GM18502 (cell line): ENCODE measurements around the gene KCNB1.

ENCODE experiments used
- ATAC-seq: cut with Tn5 transposase; IDR thresholded peaks from one replicate; pipeline ENCODE4 v1.9.1; 2021; ENCODE audit warnings: mild to moderate bottlenecking; ENCODE audit not compliant: unreplicated experiment, poor library complexity

Gene KCNB1

DNA sequence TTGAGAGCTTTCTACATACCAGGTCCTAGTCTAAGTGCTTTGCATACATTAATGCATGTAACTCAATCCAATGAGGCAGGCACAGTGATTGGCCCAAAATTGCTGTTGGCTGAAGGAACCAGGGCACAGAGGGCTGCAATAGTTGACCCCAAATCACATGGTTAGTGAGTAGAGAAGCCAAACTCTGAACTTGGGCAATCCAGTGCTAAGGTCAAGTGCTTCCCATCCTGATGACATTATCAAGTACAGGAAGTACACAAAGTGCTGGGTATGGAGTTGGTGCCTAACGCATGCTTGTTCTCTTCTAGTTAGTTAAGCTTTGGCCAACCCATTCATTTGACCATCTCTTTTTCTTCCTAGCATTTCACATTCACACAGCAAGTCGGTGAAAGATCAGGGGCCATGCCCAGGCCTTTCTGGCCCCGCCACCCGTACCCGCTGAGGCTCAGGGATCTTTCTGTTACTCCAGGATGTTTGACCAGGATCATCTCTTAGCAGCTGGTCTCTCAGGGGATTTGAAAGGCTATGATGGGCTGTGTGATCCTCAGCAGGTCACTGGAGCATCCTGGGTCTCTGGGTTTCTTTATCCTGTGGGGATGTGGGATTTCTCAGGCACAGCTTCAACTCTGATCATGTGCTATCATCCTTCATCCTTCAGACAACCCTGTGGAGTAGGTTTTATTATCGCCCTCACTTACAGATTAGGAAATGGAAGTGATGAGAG is 7.0 kb downstream of the KCNB1 start:
- no peak for ATAC-seq

DNA sequence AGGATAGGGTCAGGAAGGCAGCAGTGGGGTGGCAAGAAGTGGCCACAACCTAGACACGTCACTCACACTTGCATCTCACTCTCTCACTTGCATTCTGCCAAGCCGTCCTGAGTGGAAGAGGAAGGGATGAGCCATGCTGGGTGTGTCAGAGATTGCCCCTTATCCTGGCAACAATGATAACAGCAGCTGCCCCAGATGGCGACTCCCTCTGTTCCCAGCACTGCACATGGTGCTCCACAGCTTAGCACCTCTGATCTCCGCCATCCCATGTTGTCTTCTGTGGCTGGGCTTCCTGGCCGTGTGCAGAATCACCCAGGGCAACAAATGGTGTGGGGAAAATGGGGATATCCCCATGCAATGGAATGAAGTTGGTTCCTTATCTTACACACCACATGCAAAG is 11.1 kb downstream of the KCNB1 start:
- ATAC-seq = no peak

DNA sequence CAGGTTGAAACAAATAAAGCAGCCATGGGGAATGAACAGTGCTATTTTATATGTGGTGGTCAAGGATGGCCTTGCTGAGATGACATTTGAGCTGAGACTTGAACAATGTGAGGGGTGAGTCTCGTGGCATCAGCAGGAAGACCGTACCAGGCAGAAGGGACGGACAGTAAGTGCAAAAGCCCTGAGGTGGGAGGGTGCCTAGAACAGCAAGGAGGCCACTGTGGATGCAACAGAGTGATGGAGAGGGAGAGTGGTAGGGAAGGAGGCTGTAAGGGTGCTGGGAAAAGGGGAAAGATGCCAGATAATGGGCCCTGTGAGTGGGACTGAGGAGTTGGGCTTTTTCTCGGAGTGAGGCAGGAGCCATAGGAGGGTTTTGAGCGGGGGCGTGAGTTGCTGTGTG is 11.5 kb downstream of the KCNB1 start:
- ATAC-seq = no peak

- ATAC-seq = no peak
Measured at GRCh38 chr20:49469060-49469459, 13.4 kb downstream of the KCNB1 start.

DNA sequence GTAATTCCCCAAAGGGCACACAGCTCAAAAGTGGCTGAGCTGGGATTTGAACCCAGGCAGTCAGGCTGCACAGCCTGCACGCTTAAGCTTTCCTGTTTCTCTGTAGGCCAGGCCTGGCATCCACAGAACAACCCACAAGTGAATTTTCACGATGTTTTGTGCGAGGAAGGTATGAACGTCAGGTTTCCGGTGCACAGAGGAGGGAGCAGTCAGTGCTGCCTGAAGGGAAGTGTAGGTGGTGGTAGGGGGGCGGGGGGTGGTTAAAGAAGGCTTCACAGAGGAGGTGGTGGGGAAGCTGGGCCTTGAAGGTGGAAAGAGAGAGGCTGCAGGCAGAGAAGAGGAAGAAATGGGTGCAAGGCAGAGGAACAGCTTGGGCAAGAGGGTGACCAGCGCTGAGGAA is 14.1 kb downstream of the KCNB1 start:
- no peak for ATAC-seq

DNA sequence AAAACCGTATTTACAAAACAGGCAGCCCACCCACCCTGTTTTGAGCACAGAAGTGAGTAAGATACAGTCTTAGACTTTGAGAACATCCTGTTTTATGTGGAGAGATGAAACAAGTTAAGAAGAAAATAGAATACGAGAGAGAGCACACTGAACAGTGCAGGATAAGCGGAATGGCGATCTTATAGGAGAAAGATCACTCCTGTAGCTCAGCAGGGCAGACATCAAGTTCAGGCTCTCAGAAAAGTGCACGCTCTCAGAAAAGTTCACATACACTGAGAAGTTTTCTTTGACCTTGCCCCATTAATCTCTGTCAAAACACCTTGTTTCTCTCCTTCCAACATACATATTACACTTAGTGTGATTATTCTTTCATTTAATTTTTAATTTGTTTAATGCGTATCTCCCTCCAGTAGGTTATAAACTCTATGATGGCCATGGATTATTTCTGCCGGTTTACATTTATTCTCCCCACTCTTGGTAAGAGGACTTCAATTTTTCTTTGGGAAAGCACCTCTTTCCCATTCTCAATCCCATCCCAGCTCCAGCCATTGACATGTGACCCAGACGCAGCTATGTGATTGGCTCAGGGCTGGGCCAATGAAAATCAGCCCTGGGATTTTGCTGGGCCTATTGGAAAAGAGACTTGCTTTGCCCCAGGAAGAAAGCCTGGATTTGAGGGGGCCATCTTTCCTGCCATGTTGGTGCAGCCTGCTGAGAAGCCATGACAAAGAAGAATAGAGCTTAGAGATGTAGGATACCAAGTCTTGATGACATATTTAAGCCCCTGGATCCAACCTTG is 16.2 kb downstream of the KCNB1 start:
- no peak for ATAC-seq

DNA sequence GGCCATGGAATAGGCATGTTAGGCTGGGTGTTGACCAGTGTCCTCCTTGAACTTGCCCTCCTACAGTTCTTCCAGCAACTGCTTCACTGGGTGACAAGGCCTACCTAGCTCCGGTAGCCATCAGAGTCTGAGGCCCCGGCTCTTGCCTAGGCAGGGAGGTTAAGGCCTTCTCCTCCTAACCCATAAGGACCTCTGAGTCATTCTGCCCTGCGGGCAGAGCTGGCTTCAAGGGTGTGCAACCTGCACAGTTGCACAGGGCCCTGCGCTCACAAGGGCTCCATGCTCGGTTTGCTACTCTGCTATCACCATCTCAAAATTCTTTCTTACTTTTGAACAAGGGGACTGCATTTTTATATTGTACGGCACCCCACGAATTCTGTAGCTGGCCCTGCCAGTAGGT is 17.9 kb downstream of the KCNB1 start:
- ATAC-seq = no peak

DNA sequence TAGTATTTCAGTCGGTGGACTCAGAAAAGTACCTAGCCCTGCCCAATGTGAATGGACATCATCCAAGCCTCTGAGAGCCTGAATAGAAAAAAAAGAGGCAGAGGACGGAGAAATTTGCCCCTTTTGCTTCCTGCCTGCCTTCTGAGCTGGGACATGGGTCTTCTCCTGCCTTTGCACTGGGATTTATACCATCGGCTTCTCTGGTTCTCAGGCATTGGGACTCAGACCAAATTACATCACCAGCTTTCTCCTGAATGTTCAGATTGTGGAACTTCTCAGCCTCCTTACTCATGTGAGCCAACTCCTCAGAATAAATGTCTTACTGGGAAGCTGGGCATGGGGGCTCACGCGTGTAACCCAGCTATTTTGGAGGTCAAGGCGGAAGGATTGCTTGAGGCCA is 19.8 kb downstream of the KCNB1 start:
- ATAC-seq = no peak

DNA sequence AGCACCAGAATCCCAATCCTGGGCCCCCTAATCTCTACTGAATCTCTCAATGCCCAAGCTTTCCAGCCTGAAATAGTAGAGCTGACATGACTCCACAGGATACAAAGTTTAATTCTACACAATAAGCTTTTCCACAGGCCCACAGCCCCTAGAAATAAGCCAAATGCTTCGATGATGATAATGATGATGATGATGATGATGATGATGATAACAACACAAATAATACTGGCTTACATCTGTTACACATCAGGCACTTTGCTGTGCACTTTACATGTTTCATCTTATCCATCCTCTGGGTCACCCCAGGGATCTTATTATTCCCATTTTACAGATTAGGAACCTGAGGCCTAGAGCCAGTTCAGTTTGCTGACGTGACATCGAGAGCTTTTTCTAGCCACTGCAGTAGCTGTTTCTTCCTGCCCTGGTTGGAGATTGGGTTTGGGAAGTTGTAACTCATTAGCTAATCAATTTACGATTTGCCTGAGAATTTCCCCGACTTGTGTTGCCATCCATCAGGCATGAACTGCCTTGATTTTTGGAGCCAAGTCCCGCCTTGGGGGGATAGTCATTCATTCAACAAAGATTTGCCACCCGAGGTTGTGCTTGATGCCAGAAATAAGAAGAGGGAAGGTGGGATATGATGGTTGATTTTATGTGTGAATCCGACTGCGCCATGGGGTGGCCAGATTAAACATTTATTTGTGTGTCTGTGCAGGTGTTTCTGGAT is 20.4 kb downstream of the KCNB1 start:
- no peak for ATAC-seq

DNA sequence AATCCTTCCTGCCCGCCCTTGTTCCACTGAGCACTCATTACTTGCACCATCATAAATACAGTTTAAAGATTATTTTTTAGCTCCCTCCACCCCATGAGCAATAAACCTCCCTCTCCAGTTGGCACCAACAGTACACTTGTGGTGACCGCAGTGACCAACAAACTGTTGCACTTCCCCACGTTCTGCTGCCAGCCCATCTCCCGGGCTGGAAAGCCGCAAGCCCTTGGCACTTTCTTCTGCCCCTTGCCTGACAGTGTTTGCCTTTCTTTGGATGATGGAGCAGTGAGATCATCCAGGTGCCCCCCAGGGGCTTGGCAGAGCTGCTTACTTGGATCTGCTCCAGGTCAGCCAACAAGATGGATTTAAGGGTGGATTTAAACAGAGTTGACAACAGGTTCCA is 21.6 kb downstream of the KCNB1 start:
- no peak for ATAC-seq

GRCh38 chr20:49460131-49460530 is 22.3 kb downstream of the KCNB1 start:
- ATAC-seq = no peak

DNA sequence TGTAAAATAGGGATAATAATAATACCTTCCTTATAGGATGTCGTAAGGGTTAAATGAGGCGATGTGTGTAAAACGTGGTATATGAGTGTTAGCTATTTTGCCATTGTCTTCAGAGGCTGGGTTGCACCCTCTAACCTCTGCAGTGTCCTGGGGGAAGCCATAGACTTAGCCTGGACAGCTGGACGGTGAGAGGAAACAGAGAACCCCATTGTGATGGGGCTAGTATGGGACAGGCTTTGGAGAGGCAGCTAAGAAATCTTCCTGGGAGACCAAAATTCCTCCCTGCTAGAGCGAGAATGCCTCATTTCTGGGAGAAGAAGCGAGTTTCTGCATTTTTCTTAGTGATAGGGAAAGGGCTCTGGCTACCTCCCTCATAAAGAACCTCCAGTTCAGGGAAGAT is 22.8 kb downstream of the KCNB1 start:
- no peak for ATAC-seq

- ATAC-seq = no peak
Measured at GRCh38 chr20:49457444-49457843, 25.0 kb downstream of the KCNB1 start.

DNA sequence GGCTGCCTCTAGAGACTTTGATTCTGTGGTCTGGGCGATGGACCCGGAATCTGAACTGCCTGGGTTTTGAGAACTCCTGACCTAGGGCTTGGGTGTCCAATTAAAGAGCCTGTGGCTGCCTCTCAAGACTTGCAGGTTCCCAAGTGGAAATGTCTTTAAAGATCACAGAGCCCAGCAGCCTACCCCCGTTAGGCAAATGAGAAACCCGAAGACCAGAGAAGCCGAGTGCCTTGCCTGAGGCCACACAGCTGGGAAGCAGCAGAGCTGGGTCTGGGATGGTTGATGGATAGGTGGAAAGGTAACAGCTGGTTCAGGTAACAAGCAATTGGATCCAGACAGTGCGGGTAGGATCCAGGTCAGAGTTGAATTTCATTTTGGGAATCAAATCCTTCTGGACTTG is 25.8 kb downstream of the KCNB1 start:
- ATAC-seq = no peak

DNA sequence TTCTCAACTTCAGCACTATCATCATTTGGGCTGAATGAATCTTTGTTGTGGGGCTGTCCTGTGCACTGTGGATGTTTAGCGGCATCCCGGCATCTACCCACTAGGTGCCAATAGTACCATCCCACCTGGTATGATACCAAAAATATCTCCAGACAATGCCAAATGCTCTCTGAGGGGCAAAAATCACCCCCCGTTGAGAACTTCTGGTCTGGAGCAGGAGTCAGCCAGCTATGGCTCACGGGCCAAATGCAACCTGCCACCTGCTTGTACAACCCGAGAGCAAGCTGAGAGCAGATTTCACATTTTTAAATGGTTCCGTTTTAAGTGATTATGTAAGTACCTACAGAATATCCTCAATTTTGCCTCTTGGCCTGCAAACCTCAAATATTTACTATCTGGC is 26.8 kb downstream of the KCNB1 start:
- ATAC-seq = no peak

DNA sequence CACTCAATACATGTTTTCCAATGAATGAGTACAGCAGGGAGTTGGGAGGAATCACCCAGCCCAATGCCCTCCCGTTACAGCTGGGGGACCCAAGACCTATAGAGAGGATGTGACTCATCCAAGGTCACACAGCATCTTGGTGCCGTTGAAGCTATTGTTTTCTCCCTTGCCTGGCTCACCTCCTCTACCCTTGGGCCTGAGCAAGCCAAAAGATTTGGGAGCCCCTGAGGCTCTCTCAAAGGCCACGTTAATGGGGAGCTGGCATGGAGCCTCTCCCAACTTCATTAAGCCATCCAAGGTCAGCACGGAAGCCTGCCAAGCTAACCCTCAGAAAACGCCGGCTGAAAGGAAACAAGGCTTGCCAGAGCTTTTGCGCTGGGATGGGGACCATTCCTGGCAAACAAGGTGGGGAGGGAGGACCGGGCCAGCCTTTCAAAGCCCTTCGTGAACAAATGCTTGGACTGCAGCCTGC is 30.4 kb downstream of the KCNB1 start:
- no peak for ATAC-seq

GRCh38 chr20:49450281-49450721 is 32.2 kb downstream of the KCNB1 start:
- ATAC-seq = no peak

- ATAC-seq = no peak
Measured at GRCh38 chr20:49448917-49449316, 33.6 kb downstream of the KCNB1 start.

DNA sequence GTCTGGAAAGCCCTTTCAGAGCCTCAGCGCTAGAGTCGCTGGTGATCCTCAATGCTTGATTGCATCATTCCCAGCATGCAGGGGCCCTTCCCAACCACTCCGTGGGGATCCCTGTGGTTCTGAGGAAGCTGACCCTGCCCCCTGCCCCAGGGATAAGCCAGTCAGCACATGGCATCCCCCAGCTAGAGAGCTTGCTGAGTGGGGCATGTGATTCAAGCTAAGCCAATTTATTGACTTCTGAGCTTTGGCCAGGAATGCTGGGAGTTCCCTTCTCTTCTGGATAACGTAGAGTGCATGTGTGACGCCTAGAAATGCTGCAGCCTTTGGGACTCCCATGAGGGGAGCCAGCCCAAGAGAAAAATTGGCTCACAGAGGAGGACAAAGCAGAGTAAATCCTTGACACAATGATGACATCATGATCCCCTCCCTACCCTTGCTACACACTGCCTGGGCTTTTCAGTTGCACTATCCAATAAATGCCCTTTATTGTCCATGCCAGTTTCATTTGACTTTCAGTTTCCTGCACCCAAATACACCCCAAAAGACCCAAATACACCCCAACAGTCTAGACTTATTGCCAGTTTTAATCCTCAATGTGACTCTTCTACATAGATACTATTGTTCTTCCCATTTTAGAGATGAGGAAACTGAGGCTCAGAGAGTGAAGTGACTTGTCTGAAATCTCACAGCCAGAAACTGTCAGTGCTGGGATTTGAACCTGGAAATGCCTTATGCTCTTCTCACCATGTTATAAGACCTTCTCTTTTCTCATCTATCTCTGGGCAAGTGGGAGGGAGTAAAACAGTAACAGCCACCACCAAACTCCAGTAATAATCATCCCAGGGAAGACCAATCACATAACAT is 34.3 kb downstream of the KCNB1 start:
- no peak for ATAC-seq

- ATAC-seq = no peak
Measured at GRCh38 chr20:49447364-49447763, 35.1 kb downstream of the KCNB1 start.
